Measurements from ENCODE around the gene KRTAP4-4. TPM values are rescaled to one million over a fixed set of nuclear protein-coding genes. Genes with fewer than 3 reads are reported as not detected.
"Not testable (repeated sequence)": the region's sequence is repeated elsewhere in the genome, so short reads cannot be mapped to it uniquely, and the experiment has no call there.

The KRTAP4-4 gene
- total and polyA plus RNA-seq, 2 of the 13 experiments (the other 11 are each of a cell fraction or from before 2014, with no cell fraction given), result not detected

DNA sequence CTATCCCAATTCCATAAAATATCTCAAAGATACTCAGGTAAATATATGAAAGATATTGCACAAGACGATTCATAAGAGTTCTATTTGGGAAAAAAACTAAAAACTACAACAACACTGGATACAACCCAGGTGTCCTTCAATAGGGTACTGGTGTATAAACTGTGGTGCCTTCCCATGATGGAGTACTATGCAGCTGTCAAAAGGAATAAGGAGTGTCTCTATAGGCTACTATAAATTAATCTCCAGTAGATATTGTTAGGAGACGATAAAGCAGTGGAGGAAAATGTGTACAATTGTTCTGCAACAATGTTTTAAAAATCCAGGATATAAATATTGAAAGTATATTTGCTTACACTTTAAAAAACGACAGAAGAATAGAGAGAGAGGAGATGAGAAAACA is 34.1 kb downstream of the KRTAP4-4 start (continued):
- no peak for TF ChIP-seq ZC3H4 (CRISPR knock-in tag; IDR thresholded peaks at IDR 0.05; ENCODE audit: borderline replicate concordance)

DNA sequence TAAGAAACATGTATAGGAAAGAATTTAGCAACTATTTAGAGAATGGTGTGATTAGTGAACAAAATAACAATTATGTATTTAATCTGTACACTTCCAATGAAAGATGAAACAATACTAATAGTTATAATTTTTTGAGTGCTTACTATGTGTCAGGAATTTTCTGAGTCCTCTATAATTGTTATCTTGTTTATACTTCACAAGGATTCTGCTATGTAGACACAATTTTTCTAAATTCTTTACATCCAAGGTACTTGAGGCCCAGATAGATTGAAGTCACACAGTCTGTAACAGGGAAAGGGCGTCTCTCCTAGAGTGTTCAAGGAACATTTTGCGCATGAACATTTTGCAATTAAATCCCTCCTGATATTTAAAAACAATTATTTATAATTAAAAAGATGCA is 35.5 kb downstream of the KRTAP4-4 start:
- WGBS (ENCODE audit: low lambda C conversion rate), result 92% methylated on average over 2 of the region's 2 CpGs
- H3K79me2 ChIP-seq (ENCODE audit: insufficient read depth, low read length), result no peaks in the 10 kb centered on the region
- no peak overlapping the region for H3K4me3 ChIP-seq (replicated peaks in 1 of 3; ENCODE audit: insufficient read depth in 1 of 3, low read depth in 2 of 3, low read length in 3 of 3)
- H3K4me1 ChIP-seq (ENCODE audit: insufficient read depth, low read length), result no peaks in the 10 kb centered on the region
- H3K36me3 ChIP-seq (replicated peaks in 1 of 2; ENCODE audit: control insufficient read depth in 1 of 2, insufficient read depth in 2 of 2, low read length in 2 of 2), result no peaks in the 10 kb centered on the region
- no peaks in the 10 kb centered on the region for H4K20me1 ChIP-seq (ENCODE audit: insufficient read depth, low read length)
- no peak overlapping the region for H3K4me2 ChIP-seq (ENCODE audit: low read depth, low read length)
- BruUV-seq (replicated peaks), result no TSS peak
- 0 out of 4 replicates have a peak, but pooled peaks of 1 of the 2 experiments have one; percentile 19 for TF ChIP-seq MAFK (conservative IDR thresholded peaks at IDR 0.05 in 1 of 2, IDR thresholded peaks at IDR 0.05 in 1 of 2; ENCODE audit: low read length in 2 of 2)
- no peak for TF ChIP-seq ZMAT3 (CRISPR knock-in tag; conservative IDR thresholded peaks at IDR 0.05)
- intact Hi-C loops (cut with micrococcal nuclease; ENCODE audit: unreplicated experiment) (no loop called here), in situ Hi-C loops (cut with HindIII; ENCODE audit: extremely low pct_ligation_motif_present, low pct_unique_long_range_greater_than_20kb) (no loop called here)
- ChIA-PET CTCF (ENCODE audit: low intra/inter-chr PET ratio, low total read pairs) (no interaction called here), POLR2A (no interaction called here)
- H3K9me3 ChIP-seq (ENCODE audit: low read length), result no peaks in the 10 kb centered on the region
- no peak overlapping the region for H3K27ac ChIP-seq (ENCODE audit: extremely low read length, insufficient read depth, low read length)
- no peak overlapping the region for H3K9ac ChIP-seq (ENCODE audit: insufficient read depth, low read depth, low read length)
- H2AFZ ChIP-seq (ENCODE audit: low read length), result no peak overlapping the region
- no peaks in the 10 kb centered on the region for H3K27me3 ChIP-seq (ENCODE audit: control insufficient read depth in 1 of 2, insufficient read depth in 2 of 2, low read length in 2 of 2)
- FAIRE-seq (no peak), DNase-seq (ENCODE audit: low spot score) (no peak), ATAC-seq (no peak)

DNA sequence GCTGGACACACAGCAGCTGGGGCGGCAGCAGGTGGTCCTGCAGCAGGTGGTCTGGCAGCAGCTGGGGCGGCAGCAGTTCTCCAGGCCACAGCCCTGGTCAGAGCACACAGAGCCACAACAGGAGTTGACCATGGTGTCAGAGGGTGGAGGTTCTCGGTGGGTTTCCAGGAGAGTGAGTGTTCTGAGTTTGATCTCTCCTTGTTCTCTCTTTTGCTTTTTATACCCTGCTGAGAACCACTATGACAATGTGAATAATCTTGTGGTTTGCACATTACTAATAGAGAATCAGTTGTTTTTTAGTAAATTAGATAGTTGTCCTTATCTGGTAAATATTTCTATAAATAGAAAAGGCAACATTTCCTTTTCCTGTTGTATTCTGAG is 36.6 kb downstream of the KRTAP4-4 start, which contains the start of gene KRTAP4-12:
Gene KRTAP4-12 (minus strand): TSS at position 192 of the 381 bp plus-strand sequence. CDS start 60 bp downstream, at position 132.
- POLR2A ChIA-PET; CTCF ChIA-PET (ENCODE audit: low intra/inter-chr PET ratio, low total read pairs); H4K20me1 ChIP-seq (ENCODE audit: insufficient read depth, low read length); in situ Hi-C loops (cut with HindIII; ENCODE audit: extremely low pct_ligation_motif_present, low pct_unique_long_range_greater_than_20kb); H3K27me3 ChIP-seq (ENCODE audit: control insufficient read depth in 1 of 2, insufficient read depth in 2 of 2, low read length in 2 of 2); intact Hi-C loops (cut with micrococcal nuclease; ENCODE audit: unreplicated experiment); H3K4me1 ChIP-seq (ENCODE audit: insufficient read depth, low read length); FAIRE-seq; H3K27ac ChIP-seq (ENCODE audit: extremely low read length, insufficient read depth, low read length); H2AFZ ChIP-seq (ENCODE audit: low read length); H3K4me3 ChIP-seq (replicated peaks in 1 of 3; ENCODE audit: insufficient read depth in 1 of 3, low read depth in 2 of 3, low read length in 3 of 3); DNase-seq (ENCODE audit: low spot score); H3K9me3 ChIP-seq (ENCODE audit: low read length); H3K4me2 ChIP-seq (ENCODE audit: low read depth, low read length); H3K79me2 ChIP-seq (ENCODE audit: insufficient read depth, low read length); ATAC-seq; BruUV-seq (replicated peaks); H3K9ac ChIP-seq (ENCODE audit: insufficient read depth, low read depth, low read length); H3K36me3 ChIP-seq (replicated peaks in 1 of 2; ENCODE audit: control insufficient read depth in 1 of 2, insufficient read depth in 2 of 2, low read length in 2 of 2): not testable (repeated sequence)
- 6% methylated on average over 1 of the region's 3 CpGs for WGBS (ENCODE audit: low lambda C conversion rate)

DNA sequence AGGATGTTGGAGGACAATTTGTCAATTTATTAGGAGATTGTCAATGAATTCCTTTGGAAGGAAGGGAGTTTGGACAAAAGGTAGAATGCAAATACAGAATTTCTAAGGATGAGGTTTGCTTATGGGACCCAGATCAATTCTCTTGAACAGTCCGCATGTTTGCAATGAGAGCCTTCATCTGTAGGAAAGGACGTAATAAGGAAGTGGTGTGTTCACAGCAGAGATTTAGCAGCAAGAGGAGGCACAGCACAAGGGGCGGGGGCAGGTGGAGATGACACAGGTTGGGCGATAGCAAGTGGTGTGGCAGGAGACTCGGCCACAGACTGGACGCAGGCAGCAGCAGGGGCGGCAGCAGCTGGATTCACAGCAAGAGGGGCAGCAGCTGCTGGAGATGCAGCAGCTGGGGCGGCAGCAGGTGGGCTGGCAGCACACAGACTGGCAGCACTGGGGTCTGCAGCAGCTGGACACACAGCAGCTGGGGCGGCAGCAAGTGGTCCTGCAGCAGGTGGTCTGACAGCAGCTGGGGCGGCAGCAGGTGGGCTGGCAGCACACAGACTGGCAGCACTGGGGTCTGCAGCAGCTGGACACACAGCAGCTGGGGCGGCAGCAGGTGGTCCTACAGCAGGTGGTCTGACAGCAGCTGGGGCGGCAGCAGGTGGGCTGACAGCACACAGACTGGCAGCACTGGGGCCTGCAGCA is 37.1 kb downstream of the KRTAP4-4 start:
- FAIRE-seq, result not testable (repeated sequence)

More for the DNA sequence above, 37.1 kb downstream of the KRTAP4-4 start:
- H3K4me2 ChIP-seq (ENCODE audit: low read depth, low read length); H3K79me2 ChIP-seq (ENCODE audit: insufficient read depth, low read length); H3K4me1 ChIP-seq (ENCODE audit: insufficient read depth, low read length); H3K9ac ChIP-seq (ENCODE audit: insufficient read depth, low read depth, low read length); BruUV-seq (replicated peaks); H3K36me3 ChIP-seq (replicated peaks in 1 of 2; ENCODE audit: control insufficient read depth in 1 of 2, insufficient read depth in 2 of 2, low read length in 2 of 2); H3K27ac ChIP-seq (ENCODE audit: extremely low read length, insufficient read depth, low read length); CTCF ChIA-PET (ENCODE audit: low intra/inter-chr PET ratio, low total read pairs); DNase-seq (ENCODE audit: low spot score); H3K27me3 ChIP-seq (ENCODE audit: control insufficient read depth in 1 of 2, insufficient read depth in 2 of 2, low read length in 2 of 2); H3K4me3 ChIP-seq (replicated peaks in 1 of 3; ENCODE audit: insufficient read depth in 1 of 3, low read depth in 2 of 3, low read length in 3 of 3); POLR2A ChIA-PET; H4K20me1 ChIP-seq (ENCODE audit: insufficient read depth, low read length); H3K9me3 ChIP-seq (ENCODE audit: low read length); in situ Hi-C loops (cut with HindIII; ENCODE audit: extremely low pct_ligation_motif_present, low pct_unique_long_range_greater_than_20kb); H2AFZ ChIP-seq (ENCODE audit: low read length); intact Hi-C loops (cut with micrococcal nuclease; ENCODE audit: unreplicated experiment); ATAC-seq: not testable (repeated sequence)
- 47% methylated on average over 7 of the region's 12 CpGs for WGBS (ENCODE audit: low lambda C conversion rate)

All from HepG2 (cell line).